ENCODE results near the gene FYB1. TPM values are rescaled to one million over a fixed set of nuclear protein-coding genes. Genes with fewer than 3 reads are reported as not detected.

The FYB1 gene
- total and polyA plus RNA-seq, 2 experiments from 2014 or later, result not detected

DNA sequence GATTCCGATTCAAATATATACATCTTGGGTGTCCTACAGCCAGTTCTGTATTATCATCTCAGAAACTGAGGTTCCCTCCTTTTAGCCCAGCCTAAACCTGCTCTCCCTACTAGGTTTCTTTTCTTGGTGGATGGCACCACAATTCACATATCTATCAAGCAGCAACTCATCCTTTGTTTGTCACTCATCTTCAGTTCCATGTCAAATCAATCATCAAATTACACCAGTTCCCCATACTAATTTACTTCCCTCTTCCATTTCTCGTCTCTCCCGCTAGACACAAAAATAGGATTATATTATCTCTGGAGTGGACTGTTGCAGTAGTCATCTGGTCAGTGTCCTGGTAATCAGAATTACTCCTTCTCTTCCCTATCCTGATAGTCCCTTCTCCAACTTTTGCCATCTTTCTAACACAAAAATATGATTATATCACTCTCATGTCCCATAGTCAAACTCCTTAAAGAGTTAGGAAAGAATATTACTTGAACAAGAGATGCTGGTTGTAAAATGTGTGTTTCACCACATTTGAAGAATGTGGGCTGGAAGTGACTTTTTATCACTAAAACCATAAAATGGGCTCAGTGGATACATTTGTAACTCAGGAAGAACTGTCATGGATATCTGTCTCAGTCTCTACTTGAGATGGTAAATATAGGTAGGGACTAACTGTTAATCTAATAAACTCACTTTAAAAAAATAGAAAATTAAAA, 76.1 kb downstream of the FYB1 start:
- H3K4me3 Mint-ChIP-seq, result no peak overlapping the region
- no peaks in the 10 kb centered on the region for H3K27me3 ChIP-seq (ENCODE audit: insufficient read depth)
- H3K36me3 ChIP-seq (ENCODE audit: insufficient read depth), result no peaks in the 10 kb centered on the region
- no peak overlapping the region for H3K4me3 ChIP-seq
- H3K79me2 ChIP-seq (replicated peaks; ENCODE audit: insufficient read depth), result no peaks in the 10 kb centered on the region
- no peak overlapping the region for H3K27ac ChIP-seq (ENCODE audit: low read depth)
- DNase-seq (ENCODE audit: low spot score) (no peak), ATAC-seq (no peak)
- no peaks in the 10 kb centered on the region for H3F3A ChIP-seq (replicated peaks; ENCODE audit: low read depth)
- no peaks in the 10 kb centered on the region for H3K4me1 Mint-ChIP-seq
- H3K9me3 Mint-ChIP-seq, result no peaks in the 10 kb centered on the region
- H3K4me1 ChIP-seq (ENCODE audit: insufficient read depth), result no peaks in the 10 kb centered on the region
- no peak overlapping the region for H3K4me2 ChIP-seq
- TF ChIP-seq NANOG (IDR thresholded peaks at IDR 0.05; ENCODE audit: borderline replicate concordance) (no peak), POLR2AphosphoS5 (IDR thresholded peaks at IDR 0.05; ENCODE audit: low read depth) (no peak), EZH2 (IDR thresholded peaks at IDR 0.05; ENCODE audit: low read depth, unreplicated experiment) (no peak), STAT1 (IDR thresholded peaks at IDR 0.05; ENCODE audit: unreplicated experiment) (no peak), ZNF331 (CRISPR knock-in tag; IDR thresholded peaks at IDR 0.05; ENCODE audit: low read depth) (no peak), CREB1 (CRISPR knock-in tag; IDR thresholded peaks at IDR 0.05; ENCODE audit: low read depth) (no peak), JUNB (IDR thresholded peaks at IDR 0.05; ENCODE audit: unreplicated experiment) (no peak)
- TF ChIP-seq, protein P1, sequence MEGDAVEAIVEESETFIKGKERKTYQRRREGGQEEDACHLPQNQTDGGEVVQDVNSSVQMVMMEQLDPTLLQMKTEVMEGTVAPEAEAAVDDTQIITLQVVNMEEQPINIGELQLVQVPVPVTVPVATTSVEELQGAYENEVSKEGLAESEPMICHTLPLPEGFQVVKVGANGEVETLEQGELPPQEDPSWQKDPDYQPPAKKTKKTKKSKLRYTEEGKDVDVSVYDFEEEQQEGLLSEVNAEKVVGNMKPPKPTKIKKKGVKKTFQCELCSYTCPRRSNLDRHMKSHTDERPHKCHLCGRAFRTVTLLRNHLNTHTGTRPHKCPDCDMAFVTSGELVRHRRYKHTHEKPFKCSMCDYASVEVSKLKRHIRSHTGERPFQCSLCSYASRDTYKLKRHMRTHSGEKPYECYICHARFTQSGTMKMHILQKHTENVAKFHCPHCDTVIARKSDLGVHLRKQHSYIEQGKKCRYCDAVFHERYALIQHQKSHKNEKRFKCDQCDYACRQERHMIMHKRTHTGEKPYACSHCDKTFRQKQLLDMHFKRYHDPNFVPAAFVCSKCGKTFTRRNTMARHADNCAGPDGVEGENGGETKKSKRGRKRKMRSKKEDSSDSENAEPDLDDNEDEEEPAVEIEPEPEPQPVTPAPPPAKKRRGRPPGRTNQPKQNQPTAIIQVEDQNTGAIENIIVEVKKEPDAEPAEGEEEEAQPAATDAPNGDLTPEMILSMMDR (conservative IDR thresholded peaks at IDR 0.05; ENCODE audit: low read depth in 2 of 2), result no peak
- TF ChIP-seq, protein P2, sequence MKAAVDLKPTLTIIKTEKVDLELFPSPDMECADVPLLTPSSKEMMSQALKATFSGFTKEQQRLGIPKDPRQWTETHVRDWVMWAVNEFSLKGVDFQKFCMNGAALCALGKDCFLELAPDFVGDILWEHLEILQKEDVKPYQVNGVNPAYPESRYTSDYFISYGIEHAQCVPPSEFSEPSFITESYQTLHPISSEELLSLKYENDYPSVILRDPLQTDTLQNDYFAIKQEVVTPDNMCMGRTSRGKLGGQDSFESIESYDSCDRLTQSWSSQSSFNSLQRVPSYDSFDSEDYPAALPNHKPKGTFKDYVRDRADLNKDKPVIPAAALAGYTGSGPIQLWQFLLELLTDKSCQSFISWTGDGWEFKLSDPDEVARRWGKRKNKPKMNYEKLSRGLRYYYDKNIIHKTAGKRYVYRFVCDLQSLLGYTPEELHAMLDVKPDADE (IDR thresholded peaks at IDR 0.05), result no peak
- TF ChIP-seq, protein P3, sequence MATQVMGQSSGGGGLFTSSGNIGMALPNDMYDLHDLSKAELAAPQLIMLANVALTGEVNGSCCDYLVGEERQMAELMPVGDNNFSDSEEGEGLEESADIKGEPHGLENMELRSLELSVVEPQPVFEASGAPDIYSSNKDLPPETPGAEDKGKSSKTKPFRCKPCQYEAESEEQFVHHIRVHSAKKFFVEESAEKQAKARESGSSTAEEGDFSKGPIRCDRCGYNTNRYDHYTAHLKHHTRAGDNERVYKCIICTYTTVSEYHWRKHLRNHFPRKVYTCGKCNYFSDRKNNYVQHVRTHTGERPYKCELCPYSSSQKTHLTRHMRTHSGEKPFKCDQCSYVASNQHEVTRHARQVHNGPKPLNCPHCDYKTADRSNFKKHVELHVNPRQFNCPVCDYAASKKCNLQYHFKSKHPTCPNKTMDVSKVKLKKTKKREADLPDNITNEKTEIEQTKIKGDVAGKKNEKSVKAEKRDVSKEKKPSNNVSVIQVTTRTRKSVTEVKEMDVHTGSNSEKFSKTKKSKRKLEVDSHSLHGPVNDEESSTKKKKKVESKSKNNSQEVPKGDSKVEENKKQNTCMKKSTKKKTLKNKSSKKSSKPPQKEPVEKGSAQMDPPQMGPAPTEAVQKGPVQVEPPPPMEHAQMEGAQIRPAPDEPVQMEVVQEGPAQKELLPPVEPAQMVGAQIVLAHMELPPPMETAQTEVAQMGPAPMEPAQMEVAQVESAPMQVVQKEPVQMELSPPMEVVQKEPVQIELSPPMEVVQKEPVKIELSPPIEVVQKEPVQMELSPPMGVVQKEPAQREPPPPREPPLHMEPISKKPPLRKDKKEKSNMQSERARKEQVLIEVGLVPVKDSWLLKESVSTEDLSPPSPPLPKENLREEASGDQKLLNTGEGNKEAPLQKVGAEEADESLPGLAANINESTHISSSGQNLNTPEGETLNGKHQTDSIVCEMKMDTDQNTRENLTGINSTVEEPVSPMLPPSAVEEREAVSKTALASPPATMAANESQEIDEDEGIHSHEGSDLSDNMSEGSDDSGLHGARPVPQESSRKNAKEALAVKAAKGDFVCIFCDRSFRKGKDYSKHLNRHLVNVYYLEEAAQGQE (IDR thresholded peaks at IDR 0.05; ENCODE audit: unreplicated experiment), result no peak
- peak overlapping the region; percentile 49; the same call in 1 of the 2 replicates for H2AFZ ChIP-seq
- H3K27me3 Mint-ChIP-seq (ENCODE audit: insufficient read depth, low read depth, poor library complexity), result no peaks in the 10 kb centered on the region
- H3K9me2 ChIP-seq (ENCODE audit: insufficient read depth), result no peaks in the 10 kb centered on the region; the same call in 1 of the 2 replicates
- no peaks in the 10 kb centered on the region for H3K36me3 Mint-ChIP-seq (ENCODE audit: low read depth)
- H4K20me1 ChIP-seq (replicated peaks; ENCODE audit: insufficient read depth), result no peaks in the 10 kb centered on the region
- H3K27ac Mint-ChIP-seq, result no peak overlapping the region

All from GM23338 (cell line).